NT2/D1 (cell line): Measurements from ENCODE around the gene LAMA5.

ENCODE experiments used
- DNase-seq: peaks from one replicate; pipeline ENCODE4 v3.0.0-alpha.2; 2011; ENCODE audit warnings: low read depth, low spot score
- H3K27me3 ChIP-seq: 2 replicates; pipeline ENCODE4 v1.6.0; 2011; ENCODE audit warnings: mild to moderate bottlenecking; ENCODE audit not compliant: insufficient read length, insufficient read depth
- H3K36me3 ChIP-seq: 2 replicates; pipeline ENCODE4 v1.6.1; 2011; ENCODE audit warnings: mild to moderate bottlenecking, low read length, mixed read lengths; ENCODE audit not compliant: insufficient read depth, insufficient read length
- H3K4me1 ChIP-seq: 2 replicates; pipeline ENCODE4 v1.5.1; 2011; ENCODE audit not compliant: insufficient read depth, insufficient read length
- H3K4me3 ChIP-seq: 2 replicates; pipeline ENCODE4 v1.5.1; 2011; ENCODE audit warnings: low read depth; ENCODE audit not compliant: insufficient read length
- H3K9ac ChIP-seq: 2 replicates; pipeline ENCODE4 v1.6.0; 2011; ENCODE audit warnings: low read depth; ENCODE audit not compliant: insufficient read length
- H3K9me3 ChIP-seq: 2 replicates; pipeline ENCODE4 v1.5.1; 2011; ENCODE audit warnings: mild to moderate bottlenecking, low read length; ENCODE audit not compliant: insufficient read depth
- SUZ12 ChIP-seq: IDR thresholded peaks from 2 replicates; pipeline ENCODE4 v1.6.1; 2011; ENCODE audit not compliant: insufficient read length, insufficient read depth; ENCODE audit errors: extremely low read depth
- YY1 ChIP-seq: IDR thresholded peaks from 2 replicates; pipeline ENCODE4 v1.6.1; 2011; ENCODE audit not compliant: insufficient read length, insufficient read depth
- ZNF274 ChIP-seq: IDR thresholded peaks from 2 replicates; pipeline ENCODE4 v1.6.1; 2011; ENCODE audit warnings: mild to moderate bottlenecking, low read depth, low read length

Gene LAMA5

GRCh38 chr20:62309198-62309944 is 57.7 kb downstream of the LAMA5 start:
- H3K9ac ChIP-seq = no peak overlapping the region
- TF ChIP-seq SUZ12 (no peak), YY1 (no peak), ZNF274 (no peak)
- no peaks in the 10 kb centered on the region for H3K9me3 ChIP-seq
- DNase-seq = no peak
- H3K4me1 ChIP-seq = peaks cover 20% of the 10 kb centered on the region
- no peak overlapping the region for H3K4me3 ChIP-seq
- no peaks in the 10 kb centered on the region for H3K27me3 ChIP-seq
- H3K36me3 ChIP-seq = peaks cover 98% of the 10 kb centered on the region

DNA sequence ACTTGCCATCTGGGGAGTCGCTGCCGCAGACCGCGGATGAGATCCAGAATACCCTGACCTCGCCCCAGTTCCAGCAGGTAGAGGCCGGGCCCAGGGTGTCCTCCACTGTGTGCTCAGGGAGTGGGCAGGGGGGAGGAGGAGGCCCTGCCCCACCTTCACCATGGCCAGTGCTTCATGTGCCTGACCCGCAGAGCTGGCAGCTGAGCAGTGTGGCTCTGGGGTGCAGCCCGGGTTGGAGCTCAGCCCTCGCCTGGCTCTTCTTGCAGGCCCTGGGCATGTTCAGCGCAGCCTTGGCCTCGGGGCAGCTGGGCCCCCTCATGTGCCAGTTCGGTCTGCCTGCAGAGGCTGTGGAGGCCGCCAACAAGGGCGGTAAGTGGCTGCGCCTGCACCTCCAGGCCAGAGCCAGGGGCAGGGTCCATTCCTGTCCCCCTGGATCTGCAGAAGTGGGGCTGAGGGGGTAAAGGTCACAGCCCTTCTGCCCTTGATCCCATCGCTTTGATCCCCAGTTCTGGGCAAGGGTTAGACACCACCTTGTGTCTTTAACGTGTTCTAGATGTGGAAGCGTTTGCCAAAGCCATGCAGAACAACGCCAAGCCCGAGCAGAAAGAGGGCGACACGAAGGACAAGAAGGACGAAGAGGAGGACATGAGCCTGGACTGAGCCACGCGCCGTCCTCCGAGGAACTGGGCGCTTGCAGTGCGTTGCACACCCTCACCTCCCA is 58.9 kb downstream of the LAMA5 start:
- Histone ChIP-seq H3K36me3 (peaks cover 98% of the 10 kb centered on the region), H3K4me3 (no peak overlapping the region), H3K9ac (no peak overlapping the region), H3K9me3 (no peaks in the 10 kb centered on the region), H3K4me1 (peaks cover 26% of the 10 kb centered on the region), H3K27me3 (no peaks in the 10 kb centered on the region)
- no peak for TF ChIP-seq SUZ12
- no peak for TF ChIP-seq YY1
- TF ChIP-seq ZNF274 = no peak
- no peak for DNase-seq

- H3K4me3 ChIP-seq = no peak overlapping the region
- H3K9me3 ChIP-seq = no peaks in the 10 kb centered on the region
- TF ChIP-seq SUZ12 (no peak), ZNF274 (no peak), YY1 (no peak)
- H3K9ac ChIP-seq = no peak overlapping the region
- no peaks in the 10 kb centered on the region for H3K27me3 ChIP-seq
- DNase-seq = no peak
- peaks cover 26% of the 10 kb centered on the region for H3K4me1 ChIP-seq
- peaks cover 90% of the 10 kb centered on the region for H3K36me3 ChIP-seq
These were observed 59.6 kb downstream of the LAMA5 start for GRCh38 chr20:62307226-62308101.

DNA sequence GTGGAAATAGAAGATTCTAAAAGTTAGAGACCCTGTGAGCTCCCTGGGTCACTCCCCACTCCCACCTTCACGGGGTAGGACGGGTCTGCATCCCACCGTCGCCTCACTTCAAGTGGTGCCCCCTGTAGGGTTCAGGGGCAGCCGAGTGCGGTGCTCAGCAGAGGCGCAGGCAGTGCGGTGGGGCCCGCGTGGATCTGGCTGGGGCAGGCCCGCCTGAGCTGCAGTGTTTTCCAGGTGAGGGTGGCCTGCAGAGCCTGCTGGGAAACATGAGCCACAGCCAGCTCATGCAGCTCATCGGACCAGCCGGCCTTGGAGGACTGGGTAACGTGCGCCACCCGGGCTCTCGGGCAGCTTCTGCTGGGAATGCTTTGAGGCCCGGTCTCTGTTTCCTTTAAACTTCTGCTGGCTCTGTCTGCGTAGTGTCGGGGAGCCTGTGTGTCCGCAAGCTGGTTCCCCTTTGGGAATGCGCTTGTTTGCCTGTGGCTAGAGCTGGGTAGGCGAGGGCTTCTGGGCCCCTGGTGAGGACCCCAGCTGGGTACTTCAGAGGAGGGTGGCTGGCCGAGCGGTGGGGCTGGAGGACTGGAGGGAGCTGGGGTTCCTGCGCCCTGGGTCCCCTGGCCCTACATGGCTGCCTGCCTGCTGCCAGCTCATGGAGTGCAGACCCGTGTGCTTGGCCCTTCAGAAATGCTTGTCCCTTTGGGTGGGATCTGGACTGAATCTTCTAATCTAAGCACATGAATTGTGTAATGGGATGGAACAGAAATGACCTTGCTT is 60.5 kb downstream of the LAMA5 start:
- peaks cover 82% of the 10 kb centered on the region for H3K36me3 ChIP-seq
- no peak overlapping the region for H3K4me3 ChIP-seq
- no peaks in the 10 kb centered on the region for H3K27me3 ChIP-seq
- DNase-seq = no peak
- no peak overlapping the region for H3K9ac ChIP-seq
- H3K9me3 ChIP-seq = no peaks in the 10 kb centered on the region
- peaks cover 26% of the 10 kb centered on the region for H3K4me1 ChIP-seq
- TF ChIP-seq YY1 (no peak), SUZ12 (no peak), ZNF274 (no peak)

DNA sequence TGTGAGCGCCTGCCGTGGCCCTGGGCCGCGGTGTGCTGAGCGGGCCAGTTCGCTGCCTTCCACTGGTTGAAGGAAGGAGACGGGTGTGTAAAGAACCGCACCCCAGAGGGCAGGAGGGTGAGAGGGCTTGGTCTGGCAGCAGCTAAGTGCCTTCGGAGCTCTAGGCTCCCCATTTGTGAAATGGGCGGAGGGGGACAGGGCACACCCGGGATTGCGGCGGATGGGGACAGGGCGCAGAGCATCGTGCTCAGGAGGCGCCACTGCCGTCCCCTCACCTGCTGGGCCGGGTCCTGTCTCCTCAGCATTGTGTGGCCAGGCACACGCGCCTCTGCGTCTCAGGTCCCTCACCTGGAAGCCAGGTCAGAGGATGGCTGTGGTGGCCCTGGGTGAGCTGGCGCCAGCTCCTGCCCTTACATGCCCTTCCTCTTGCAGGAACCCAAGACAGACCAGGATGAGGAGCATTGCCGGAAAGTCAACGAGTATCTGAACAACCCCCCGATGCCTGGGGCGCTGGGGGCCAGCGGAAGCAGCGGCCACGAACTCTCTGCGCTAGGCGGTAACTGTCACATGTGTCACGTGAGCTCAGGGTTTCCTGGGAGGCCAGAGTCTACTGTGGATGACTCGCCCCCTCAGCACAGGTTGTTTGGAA is 61.2 kb downstream of the LAMA5 start:
- TF ChIP-seq SUZ12 = no peak
- H3K9me3 ChIP-seq = no peaks in the 10 kb centered on the region
- H3K27me3 ChIP-seq = no peaks in the 10 kb centered on the region
- no peak overlapping the region for H3K4me3 ChIP-seq
- peaks cover 75% of the 10 kb centered on the region for H3K36me3 ChIP-seq
- H3K9ac ChIP-seq = peak overlapping the region; percentile 14
- H3K4me1 ChIP-seq = peaks cover 29% of the 10 kb centered on the region
- no peak for DNase-seq

DNA sequence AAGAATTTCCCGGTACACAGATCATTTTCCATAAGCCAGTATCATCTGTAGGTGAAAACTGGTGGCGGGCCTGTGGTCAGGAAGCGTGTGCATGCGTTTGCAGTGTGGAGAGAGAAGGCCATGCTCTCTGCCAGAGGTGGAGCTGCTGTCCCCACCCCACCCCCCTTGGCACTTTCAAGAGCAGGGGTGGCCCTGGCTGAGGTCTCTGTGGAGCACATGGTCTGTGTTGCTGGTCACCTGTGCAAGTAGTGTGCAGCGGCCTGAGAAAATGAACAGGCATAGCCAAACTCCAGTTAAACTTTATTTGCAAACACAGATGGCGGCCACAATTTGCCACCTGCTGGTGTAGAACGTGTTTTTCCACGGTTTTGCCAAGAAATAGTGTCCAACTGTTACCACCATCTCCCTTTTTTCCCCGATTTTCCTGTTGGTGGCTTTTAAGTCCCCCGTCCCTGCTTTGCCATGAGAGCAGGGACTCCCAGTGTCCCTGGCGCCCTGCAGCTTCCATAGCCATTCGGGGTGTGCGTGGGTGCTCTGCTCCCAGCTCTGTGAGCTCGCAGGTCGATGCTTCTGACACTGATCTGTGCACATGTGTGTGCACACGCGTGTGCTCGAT is 61.9 kb downstream of the LAMA5 start:
- Histone ChIP-seq H3K4me3 (no peak overlapping the region), H3K9me3 (no peaks in the 10 kb centered on the region), H3K36me3 (peaks cover 69% of the 10 kb centered on the region), H3K27me3 (no peaks in the 10 kb centered on the region), H3K9ac (peak overlapping the region; percentile 99), H3K4me1 (peaks cover 29% of the 10 kb centered on the region)
- TF ChIP-seq SUZ12 (no peak), YY1 (no peak), ZNF274 (no peak)
- DNase-seq = no peak
